Ramos (cell line): Measurements from ENCODE around the gene SERPINA6.
"Not testable (repeated sequence)": the region's sequence is repeated elsewhere in the genome, so short reads cannot be mapped to it uniquely, and the experiment has no call there.

Experiments used
- in situ Hi-C: fragments of 300-500 bp; cut with MboI; formaldehyde crosslinking; loops from one replicate; pipeline ENCODE4 v1.14.3; 2022; ENCODE audit warnings: low sequenced_read_pairs; ENCODE audit not compliant: unreplicated experiment

SERPINA6 gene, protein sequence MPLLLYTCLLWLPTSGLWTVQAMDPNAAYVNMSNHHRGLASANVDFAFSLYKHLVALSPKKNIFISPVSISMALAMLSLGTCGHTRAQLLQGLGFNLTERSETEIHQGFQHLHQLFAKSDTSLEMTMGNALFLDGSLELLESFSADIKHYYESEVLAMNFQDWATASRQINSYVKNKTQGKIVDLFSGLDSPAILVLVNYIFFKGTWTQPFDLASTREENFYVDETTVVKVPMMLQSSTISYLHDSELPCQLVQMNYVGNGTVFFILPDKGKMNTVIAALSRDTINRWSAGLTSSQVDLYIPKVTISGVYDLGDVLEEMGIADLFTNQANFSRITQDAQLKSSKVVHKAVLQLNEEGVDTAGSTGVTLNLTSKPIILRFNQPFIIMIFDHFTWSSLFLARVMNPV

GRCh38 chr14:94322648-94323570 is at the start of gene SERPINA6:
SERPINA6 (minus strand) TSS chr14:94323336; CDS start chr14:94314648, 8,688 bp downstream.
- in situ Hi-C loops = no loop called here

DNA sequence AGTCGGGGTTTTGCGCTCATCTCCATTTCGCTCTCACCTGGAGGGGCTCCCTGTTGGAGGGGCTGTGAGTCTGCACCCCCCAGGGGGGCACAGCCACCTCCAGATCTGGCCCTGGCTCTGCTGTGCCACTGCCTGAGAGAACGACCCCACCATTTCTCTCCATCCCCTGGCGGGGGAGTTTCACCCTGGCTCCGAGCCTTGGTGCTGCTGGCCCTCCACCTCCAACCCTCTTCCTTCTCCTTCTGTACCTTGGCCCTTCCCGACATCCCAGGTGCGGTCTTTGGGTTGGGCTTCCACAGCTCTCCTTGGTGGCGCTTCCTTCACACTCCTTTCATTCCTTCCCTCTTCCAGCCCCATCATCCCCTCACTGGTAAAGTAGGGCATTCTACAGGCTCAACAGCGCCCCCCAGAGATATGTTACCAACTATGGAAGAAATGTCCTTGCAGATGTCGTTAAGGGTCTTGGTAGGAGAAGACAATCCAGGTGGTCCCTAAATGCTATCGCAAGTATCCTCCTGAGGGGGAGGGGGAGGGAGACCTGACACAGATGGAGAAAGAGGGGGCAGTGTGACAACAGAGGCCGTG is 49.0 kb upstream of the SERPINA6 start:
- in situ Hi-C loops = no loop called here

- in situ Hi-C loops = no loop called here
Measured at GRCh38 chr14:94370524-94370910, 47.4 kb upstream of the SERPINA6 start.

DNA sequence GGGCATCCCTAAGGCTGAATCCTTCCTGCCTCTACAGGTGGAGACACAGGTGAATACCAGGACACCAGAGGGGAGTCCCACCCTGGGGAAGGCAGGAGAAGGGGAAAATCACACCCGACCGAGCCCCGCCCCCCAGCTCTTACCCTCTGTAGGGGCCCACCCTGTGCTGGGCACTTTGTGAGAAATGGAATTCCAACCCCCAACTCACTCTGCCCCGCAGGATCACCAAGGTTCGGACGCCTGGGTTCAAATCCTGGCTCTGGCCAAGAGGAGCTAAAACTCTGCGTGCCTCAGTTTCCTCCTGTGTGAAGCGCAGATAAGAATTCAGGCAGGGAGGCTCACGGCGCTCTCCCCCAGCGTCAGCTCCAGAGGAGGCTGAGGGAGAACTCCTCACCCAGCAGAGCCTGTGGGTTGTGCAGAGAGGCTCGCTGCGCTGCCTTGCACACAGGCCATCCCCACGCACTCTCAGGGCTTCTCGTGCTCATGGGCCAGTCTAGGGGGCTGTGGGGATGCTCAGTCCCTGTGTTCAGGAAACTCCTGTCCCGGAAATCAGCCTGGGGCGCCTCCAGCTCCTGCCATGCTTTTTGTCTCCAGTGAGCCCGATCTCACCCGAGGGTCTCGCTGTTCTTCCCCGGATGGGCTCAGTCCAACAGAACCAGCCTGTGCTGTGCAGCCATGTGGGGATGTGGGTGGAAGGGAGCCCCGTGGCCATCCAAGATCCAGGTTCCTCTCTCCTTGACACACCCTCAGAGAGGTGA is 46.8 kb upstream of the SERPINA6 start:
- in situ Hi-C loops = not testable (repeated sequence)

GRCh38 chr14:94368956-94369355 is 45.8 kb upstream of the SERPINA6 start:
- in situ Hi-C loops = no loop called here

DNA sequence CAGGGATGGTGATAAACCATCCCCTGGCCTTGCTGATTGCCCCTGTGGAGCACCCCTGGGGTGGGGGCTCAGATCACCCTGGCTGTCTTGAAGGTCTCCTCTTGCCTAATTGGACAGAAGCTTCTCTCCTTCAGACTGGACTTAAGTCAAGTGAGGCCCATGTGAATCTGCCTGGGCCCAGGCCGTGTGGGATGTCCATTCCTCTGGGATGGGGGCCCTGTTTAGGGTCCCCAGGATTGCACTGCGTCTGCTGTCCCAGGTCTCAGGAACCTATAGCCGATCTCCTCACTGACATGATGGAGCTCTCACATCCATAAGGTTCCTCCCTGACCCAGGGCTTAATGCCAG is 45.1 kb upstream of the SERPINA6 start:
- in situ Hi-C loops = no loop called here

GRCh38 chr14:94367347-94368242 is 44.5 kb upstream of the SERPINA6 start:
- in situ Hi-C loops = no loop called here

- in situ Hi-C loops = no loop called here
Measured at GRCh38 chr14:94366146-94366915, 43.2 kb upstream of the SERPINA6 start, which contains the start of gene SERPINA2. SERPINA2 (minus strand) TSS chr14:94366698.

DNA sequence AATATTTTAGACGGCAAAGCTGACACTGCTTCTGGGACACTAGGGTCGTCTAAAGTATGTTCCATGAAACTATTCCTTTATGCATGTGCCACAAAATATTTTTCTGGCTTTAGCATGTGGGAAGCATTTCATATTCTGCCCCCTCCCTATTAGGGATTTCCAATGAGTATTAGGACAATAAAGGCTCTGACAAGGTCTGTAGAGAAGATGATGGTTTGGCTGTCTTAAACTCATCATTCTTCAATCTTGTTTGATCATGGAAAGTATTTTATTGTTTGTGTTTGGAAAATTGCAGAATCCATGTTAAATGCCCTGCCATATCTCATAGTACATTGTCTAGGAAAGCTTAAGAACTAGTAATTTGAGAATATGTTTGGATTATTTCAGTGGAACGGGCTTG is 42.5 kb upstream of the SERPINA6 start:
- in situ Hi-C loops = no loop called here

DNA sequence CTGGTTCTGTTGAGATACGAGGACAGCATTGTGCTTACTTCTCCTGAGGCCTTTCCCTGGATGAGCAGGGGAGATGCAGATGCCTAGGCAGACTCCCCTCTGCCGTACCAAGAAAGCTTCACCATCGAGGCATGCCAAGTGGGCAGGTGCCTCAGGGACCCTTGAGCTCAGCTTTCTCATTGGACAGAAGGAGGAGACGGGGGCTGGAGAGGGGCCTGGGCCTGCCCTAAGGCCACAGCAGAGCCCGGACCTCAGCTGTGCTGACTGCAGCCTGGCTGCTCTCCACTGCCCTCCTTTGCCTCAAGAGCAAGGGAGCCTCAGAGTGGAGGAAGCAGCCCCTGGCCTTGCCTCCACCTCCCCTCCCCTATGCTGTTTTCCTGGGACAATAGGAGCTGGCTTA is 41.8 kb upstream of the SERPINA6 start:
- in situ Hi-C loops = no loop called here

- in situ Hi-C loops = no loop called here
Measured at GRCh38 chr14:94364037-94364436, 40.9 kb upstream of the SERPINA6 start.

DNA sequence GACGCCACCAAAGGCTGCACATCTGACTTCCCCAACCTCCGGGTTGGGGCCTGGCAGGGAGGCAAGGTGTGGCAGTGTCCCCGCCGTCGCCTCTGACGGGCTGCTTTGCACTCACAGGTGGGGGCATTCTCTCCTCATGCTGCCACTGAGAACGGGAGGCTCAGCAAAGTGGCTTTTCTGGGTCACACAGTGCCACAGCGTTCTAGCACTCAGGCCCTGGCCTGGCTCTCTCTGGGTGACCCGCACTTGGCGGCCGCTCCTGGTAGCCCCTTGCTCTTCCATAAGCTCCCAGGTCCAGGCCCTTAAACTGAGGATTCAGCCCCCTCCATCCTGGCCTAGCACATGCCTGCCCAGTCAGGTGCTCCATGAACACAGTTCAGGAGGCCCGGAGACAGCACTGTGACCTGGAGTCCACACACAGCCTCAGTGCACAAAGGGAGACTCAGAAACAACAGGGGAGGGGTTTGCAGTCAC is 40.1 kb upstream of the SERPINA6 start:
- in situ Hi-C loops = no loop called here

DNA sequence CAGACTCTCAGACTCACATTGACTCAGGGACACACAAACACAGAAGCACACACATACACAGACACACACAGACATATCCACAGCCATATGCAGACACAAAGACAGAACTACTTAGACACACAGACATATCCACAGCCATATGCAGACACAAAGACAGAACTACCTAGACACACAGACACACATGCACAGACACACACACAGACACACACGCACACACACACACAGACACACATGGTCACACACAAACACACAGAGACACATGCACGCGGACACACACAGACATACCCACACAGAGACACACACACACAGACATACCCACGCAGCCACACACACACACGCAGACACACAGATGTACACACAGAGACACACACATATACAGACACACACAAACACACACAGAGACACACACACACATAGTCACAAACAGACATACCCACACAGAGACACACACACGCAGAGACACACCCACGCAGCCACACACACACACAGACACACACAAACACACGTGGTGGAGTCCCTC is 39.5 kb upstream of the SERPINA6 start:
- in situ Hi-C loops = no loop called here

- in situ Hi-C loops = no loop called here
Measured at GRCh38 chr14:94361682-94362081, 38.5 kb upstream of the SERPINA6 start.

- in situ Hi-C loops = no loop called here
Measured at GRCh38 chr14:94360945-94361565, 37.9 kb upstream of the SERPINA6 start.

DNA sequence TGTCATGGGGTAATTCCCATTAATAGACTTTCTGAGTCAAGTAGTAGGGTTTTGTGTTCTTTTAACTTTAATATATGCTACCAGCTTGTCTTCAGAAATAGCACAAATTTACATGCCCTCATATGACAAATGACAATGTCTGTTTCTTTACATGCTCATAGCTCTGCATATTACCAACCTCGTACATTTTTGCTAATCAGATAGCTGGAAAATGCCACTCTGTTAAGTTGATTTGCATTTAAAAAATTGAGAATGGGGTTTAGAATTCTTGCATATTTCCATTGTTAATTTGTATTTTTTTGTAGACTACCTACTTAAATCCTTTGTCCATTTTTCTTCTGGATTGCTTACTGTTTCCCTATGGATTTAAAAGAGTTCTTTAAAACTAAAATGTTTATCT is 34.0 kb upstream of the SERPINA6 start:
- in situ Hi-C loops = no loop called here

DNA sequence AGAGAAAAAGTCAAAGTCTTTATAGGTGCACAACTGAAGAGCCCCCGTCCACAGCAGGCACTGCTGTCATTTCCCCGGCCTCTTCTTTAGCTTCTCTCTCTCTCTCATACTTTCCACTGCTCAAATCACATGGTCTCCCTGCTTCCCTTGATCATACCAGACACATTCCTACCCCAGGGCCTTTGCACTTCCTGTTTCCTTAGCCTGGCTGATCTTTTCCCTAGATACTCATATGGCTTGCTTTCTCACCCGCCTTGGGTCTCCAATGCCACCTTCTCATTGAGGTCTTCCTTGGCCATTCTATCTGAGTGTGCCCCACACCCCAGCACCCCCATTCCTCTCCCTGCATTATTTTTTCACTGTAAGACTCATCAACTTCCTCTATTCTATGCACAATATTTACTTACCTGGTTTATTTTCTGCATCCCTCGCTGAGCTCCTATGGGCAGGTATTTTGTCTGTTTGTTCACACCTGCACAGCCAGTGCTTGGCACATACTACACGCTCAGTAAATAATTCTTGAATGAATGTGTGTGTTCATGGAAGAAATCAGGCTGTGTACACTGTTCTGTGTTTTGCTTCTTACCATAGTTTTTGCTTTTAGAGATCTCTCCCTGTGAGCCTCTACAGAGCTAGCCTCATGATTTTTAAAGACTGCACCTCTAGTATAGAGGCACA is 33.4 kb upstream of the SERPINA6 start:
- in situ Hi-C loops = no loop called here
